H1 (cell line): ENCODE data around the gene TRIL. TPM values are rescaled to one million over a fixed set of nuclear protein-coding genes. Genes with fewer than 3 reads are reported as not detected.

ENCODE experiments used
- ASH2L ChIP-seq: fragments of 200-600, 300-600 bp; sonication (generic); IDR thresholded peaks from one replicate; pipeline ENCODE4 v1.7.1; 2017; ENCODE audit warnings: low read length
- EZH2 ChIP-seq: fragments of 200-600 bp; sonication (generic); IDR thresholded peaks from 2 replicates; pipeline ENCODE4 v1.7.1; 2012; ENCODE audit warnings: low read depth, mild to moderate bottlenecking, moderate library complexity, low read length, inconsistent platforms; ENCODE audit not compliant: severe bottlenecking
- GABPA ChIP-seq: IDR thresholded peaks from 2 replicates; pipeline ENCODE4 v1.6.1; 2011; ENCODE audit warnings: mild to moderate bottlenecking, low read length, moderate library complexity, borderline replicate concordance; ENCODE audit not compliant: insufficient read depth
- JUND ChIP-seq: IDR thresholded peaks from 2 replicates; pipeline ENCODE4 v1.6.1; 2011; ENCODE audit warnings: mild to moderate bottlenecking, improper control_type of control experiment, low read length
- MAFK ChIP-seq: IDR thresholded peaks from 2 replicates; pipeline ENCODE4 v1.6.1; 2012; ENCODE audit warnings: low read depth, mild to moderate bottlenecking, improper control_type of control experiment, low read length
- PHF8 ChIP-seq: fragments of 200-600 bp; sonication (generic); conservative IDR thresholded peaks from 2 replicates; pipeline ENCODE4 v1.7.1; 2012; ENCODE audit warnings: low read depth, mild to moderate bottlenecking, inconsistent platforms, low read length, moderate library complexity
- RAD21 ChIP-seq, 2 experiments: IDR thresholded peaks in 1 of 2; conservative IDR thresholded peaks in 1 of 2; 2 replicates each; pipeline ENCODE4 v1.6.1; 2011; ENCODE audit warnings: low read depth in 2 of 2, low read length in 2 of 2, improper control_type of control experiment in 1 of 2, inconsistent platforms in 1 of 2, mild to moderate bottlenecking in 1 of 2, moderate library complexity in 1 of 2
- RBBP5 ChIP-seq: IDR thresholded peaks from 2 replicates; pipeline ENCODE4 v1.7.1; 2012; ENCODE audit warnings: low read depth, mild to moderate bottlenecking, inconsistent platforms, low read length, moderate library complexity, borderline replicate concordance
- SIRT6 ChIP-seq: IDR thresholded peaks from one replicate; pipeline ENCODE4 v1.7.1; 2012; ENCODE audit warnings: low read length, inconsistent platforms
- SRF ChIP-seq: IDR thresholded peaks from 2 replicates; pipeline ENCODE4 v1.6.1; 2011; ENCODE audit warnings: mild to moderate bottlenecking, low read depth, low read length, moderate library complexity
- TAF1 ChIP-seq: IDR thresholded peaks from 2 replicates; pipeline ENCODE4 v1.6.1; 2011; ENCODE audit warnings: mild to moderate bottlenecking, low read depth, low read length
- polyA plus RNA-seq, 7 experiments: library from polyadenylated mRNA; depleted of rRNA in 3 of 7; stranded (reverse) in 5 of 7; unstranded in 2 of 7; fragments of >200 nt in 5 of 7; fragments of 200-250 nt in 2 of 7; gene quantifications; 1 replicate in 5 of 7; 2 replicates in 1 of 7; 4 replicates in 1 of 7; pipeline versions ENCODE4 v1.2.1 to v1.2.3, GENCODE V29; 2011 to 2013; ENCODE audit warnings: missing spikeins in 2 of 7, mixed read lengths in 2 of 7
- total RNA-seq: library from RNA; stranded (reverse); fragmentation: NEBNext Ultra II Directional; extraction: Animal tissue kit (Norgen Biotek cat#: 25700); gene quantifications from 2 replicates; pipeline ENCODE4 v1.2.1, GENCODE V29; 2021
- TF ChIP-seq, protein P1 (sequence below): IDR thresholded peaks from 2 replicates; pipeline ENCODE4 v1.6.1; 2012; ENCODE audit warnings: low read length, inconsistent platforms
- TF ChIP-seq, protein P2 (sequence below), 3 experiments: IDR thresholded peaks; 1 replicate in 2 of 3; 2 replicates in 1 of 3; pipeline versions ENCODE4 v1.5.1 to v1.6.1; 2011; ENCODE audit warnings: low read length in 3 of 3, mild to moderate bottlenecking in 3 of 3, inconsistent platforms in 2 of 3, low read depth in 1 of 3, moderate library complexity in 1 of 3; ENCODE audit not compliant: insufficient read depth in 1 of 3; ENCODE audit errors: control extremely low read depth in 1 of 3
- TF ChIP-seq, protein P3 (sequence below): IDR thresholded peaks from 2 replicates; pipeline ENCODE4 v1.6.1; 2012; ENCODE audit warnings: inconsistent platforms

TRIL gene
- total and polyA plus RNA-seq, 2 of the 8 experiments (the other 6 are each of a cell fraction or from before 2014, with no cell fraction given): 3.9 to 5.5 TPM

DNA sequence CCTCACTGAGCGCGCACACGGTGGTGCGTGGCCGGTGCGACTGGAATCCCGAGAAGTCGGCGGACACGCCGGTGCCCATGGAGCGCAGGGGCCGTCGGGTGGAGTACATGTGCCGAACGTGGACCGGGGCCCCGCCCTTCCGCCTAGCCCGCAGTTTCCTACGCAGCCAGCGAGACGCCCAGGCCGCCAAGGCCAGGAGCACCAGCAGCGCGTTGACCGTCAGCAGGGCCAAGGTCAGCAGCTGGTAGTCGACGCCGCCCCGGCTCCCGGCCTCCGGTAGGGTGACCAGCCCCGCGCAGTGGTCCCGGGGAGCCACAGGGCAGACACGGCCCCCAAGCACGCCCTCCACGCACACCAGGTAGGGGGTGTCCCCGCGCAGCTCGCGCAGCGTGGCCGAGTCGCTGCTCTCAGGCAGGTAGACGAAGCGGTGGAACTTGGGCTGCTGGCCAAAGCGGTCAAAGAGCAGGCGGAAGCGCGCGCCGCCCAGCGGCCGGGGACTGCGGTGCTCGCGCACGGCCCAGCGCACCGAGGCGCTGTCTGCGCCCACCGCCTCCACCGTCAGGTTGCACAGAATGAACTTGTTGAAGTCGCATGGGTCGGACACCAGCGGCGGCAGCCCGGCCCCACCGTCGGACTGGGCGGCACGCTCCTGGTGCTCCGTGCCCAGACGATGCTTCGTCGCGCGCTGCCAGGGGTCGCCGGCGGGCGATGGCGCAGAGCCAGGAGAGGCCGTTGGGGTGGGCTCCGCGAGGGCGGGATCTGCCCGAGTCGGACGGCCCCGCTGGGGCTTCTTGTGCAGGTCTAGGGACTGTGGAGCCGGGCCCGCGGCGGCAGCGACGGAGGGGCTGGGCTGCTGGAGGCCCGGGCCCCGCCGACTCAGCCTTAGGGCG, 2.2 kb downstream of the TRIL start (continued):
- TF ChIP-seq RBBP5 (no peak), PHF8 (peak; percentile 36; the same call in 1 of the 2 replicates), ASH2L (peak; percentile 81), MAFK (no peak), JUND (no peak; the same call in 1 of the 2 replicates), EZH2 (no peak), SRF (no peak), SIRT6 (no peak), TAF1 (0 out of 2 replicates have a peak, but pooled peaks have one; percentile 22), GABPA (0 out of 2 replicates have a peak, but pooled peaks have one; percentile 23), RAD21 (IDR thresholded peaks at IDR 0.05 in 1 of 2, conservative IDR thresholded peaks at IDR 0.05 in 1 of 2; ENCODE audit: low read depth in 2 of 2, low read length in 2 of 2) (peak; percentile 60 to 77)
- TF ChIP-seq, protein P1, sequence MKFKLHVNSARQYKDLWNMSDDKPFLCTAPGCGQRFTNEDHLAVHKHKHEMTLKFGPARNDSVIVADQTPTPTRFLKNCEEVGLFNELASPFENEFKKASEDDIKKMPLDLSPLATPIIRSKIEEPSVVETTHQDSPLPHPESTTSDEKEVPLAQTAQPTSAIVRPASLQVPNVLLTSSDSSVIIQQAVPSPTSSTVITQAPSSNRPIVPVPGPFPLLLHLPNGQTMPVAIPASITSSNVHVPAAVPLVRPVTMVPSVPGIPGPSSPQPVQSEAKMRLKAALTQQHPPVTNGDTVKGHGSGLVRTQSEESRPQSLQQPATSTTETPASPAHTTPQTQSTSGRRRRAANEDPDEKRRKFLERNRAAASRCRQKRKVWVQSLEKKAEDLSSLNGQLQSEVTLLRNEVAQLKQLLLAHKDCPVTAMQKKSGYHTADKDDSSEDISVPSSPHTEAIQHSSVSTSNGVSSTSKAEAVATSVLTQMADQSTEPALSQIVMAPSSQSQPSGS: no peak
- TF ChIP-seq, protein P2, sequence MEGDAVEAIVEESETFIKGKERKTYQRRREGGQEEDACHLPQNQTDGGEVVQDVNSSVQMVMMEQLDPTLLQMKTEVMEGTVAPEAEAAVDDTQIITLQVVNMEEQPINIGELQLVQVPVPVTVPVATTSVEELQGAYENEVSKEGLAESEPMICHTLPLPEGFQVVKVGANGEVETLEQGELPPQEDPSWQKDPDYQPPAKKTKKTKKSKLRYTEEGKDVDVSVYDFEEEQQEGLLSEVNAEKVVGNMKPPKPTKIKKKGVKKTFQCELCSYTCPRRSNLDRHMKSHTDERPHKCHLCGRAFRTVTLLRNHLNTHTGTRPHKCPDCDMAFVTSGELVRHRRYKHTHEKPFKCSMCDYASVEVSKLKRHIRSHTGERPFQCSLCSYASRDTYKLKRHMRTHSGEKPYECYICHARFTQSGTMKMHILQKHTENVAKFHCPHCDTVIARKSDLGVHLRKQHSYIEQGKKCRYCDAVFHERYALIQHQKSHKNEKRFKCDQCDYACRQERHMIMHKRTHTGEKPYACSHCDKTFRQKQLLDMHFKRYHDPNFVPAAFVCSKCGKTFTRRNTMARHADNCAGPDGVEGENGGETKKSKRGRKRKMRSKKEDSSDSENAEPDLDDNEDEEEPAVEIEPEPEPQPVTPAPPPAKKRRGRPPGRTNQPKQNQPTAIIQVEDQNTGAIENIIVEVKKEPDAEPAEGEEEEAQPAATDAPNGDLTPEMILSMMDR (IDR thresholded peaks at IDR 0.05; ENCODE audit: control extremely low read depth in 1 of 3, insufficient read depth in 1 of 3, low read depth in 1 of 3, low read length in 3 of 3): peak in 2 of 3 experiments; percentile 94 to 98; a peak in 3 of 4 replicates
- TF ChIP-seq, protein P3, sequence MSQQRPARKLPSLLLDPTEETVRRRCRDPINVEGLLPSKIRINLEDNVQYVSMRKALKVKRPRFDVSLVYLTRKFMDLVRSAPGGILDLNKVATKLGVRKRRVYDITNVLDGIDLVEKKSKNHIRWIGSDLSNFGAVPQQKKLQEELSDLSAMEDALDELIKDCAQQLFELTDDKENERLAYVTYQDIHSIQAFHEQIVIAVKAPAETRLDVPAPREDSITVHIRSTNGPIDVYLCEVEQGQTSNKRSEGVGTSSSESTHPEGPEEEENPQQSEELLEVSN: peak; percentile 86
